ENCODE measurements around the gene SNX10. TPM values are rescaled to one million over a fixed set of nuclear protein-coding genes. Genes with fewer than 3 reads are reported as not detected.

SNX10 gene
- total and polyA plus RNA-seq, 2 experiments from 2014 or later: 3.3 to 9.3 TPM

DNA sequence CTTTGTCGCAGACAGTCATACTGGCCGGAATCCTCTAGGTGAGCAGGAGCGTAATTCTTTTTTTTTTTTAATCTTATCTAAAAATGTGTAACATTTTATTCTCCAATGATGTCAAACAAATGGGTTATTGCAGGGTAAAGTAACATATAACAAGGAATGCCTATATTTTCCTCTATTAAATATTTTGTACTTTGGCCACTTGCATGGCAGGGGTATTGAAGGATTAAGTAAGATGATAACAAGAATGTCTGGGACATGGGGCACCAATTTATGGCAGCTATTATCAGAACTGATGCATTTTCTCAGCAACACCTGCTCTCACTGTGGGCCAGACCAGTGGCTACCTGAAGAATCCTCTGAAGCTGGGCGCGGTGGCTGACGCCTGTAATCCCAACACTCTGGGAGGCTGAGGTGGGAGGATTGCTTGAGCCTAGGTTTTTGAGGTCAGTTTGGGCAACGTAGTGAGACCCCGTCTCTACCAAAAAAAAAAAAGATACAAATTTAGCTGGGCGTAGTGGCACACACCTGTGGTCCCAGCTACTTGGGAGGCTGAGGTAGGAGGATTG, 24.0 kb upstream of the SNX10 start:
- Histone ChIP-seq H3K9me3 (ENCODE audit: low read depth) (no peaks in the 10 kb centered on the region), H3K36me3 (no peaks in the 10 kb centered on the region), H3K4me1 (ENCODE audit: low read depth) (no peaks in the 10 kb centered on the region), H3K27ac (no peak overlapping the region), H3K4me3 (no peak overlapping the region), H3K27me3 (no peaks in the 10 kb centered on the region)
- TF ChIP-seq, protein P1, sequence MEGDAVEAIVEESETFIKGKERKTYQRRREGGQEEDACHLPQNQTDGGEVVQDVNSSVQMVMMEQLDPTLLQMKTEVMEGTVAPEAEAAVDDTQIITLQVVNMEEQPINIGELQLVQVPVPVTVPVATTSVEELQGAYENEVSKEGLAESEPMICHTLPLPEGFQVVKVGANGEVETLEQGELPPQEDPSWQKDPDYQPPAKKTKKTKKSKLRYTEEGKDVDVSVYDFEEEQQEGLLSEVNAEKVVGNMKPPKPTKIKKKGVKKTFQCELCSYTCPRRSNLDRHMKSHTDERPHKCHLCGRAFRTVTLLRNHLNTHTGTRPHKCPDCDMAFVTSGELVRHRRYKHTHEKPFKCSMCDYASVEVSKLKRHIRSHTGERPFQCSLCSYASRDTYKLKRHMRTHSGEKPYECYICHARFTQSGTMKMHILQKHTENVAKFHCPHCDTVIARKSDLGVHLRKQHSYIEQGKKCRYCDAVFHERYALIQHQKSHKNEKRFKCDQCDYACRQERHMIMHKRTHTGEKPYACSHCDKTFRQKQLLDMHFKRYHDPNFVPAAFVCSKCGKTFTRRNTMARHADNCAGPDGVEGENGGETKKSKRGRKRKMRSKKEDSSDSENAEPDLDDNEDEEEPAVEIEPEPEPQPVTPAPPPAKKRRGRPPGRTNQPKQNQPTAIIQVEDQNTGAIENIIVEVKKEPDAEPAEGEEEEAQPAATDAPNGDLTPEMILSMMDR (IDR thresholded peaks at IDR 0.05; ENCODE audit: low read depth, low read length): no peak
- DNase-seq (ENCODE audit: low read depth in 1 of 2, low spot score in 1 of 2): no peak

DNA sequence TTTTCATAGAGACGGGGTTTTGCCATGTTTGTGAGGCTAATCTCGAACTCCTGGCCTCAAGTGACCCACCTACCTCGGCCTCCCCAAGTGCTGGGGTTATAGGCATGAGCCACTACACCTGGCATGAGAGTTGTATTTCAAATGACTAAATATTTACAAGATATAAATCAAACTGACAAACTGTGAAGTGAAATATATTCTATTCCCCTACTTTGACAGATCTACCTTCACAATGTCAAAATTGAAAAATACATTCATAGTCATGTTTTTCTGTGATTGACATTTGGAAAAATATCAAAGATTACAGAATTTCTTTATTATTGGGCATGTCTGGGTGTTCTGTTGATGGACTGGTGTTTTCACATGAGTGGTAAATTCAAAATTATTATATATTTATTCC, 16.4 kb upstream of the SNX10 start:
- DNase-seq (ENCODE audit: low read depth in 1 of 2, low spot score in 1 of 2): no peak
- Histone ChIP-seq H3K27me3 (no peaks in the 10 kb centered on the region), H3K36me3 (no peaks in the 10 kb centered on the region), H3K27ac (no peak overlapping the region), H3K9me3 (ENCODE audit: low read depth) (no peaks in the 10 kb centered on the region), H3K4me3 (no peak overlapping the region), H3K4me1 (ENCODE audit: low read depth) (no peaks in the 10 kb centered on the region)
- TF ChIP-seq, protein P1 (IDR thresholded peaks at IDR 0.05; ENCODE audit: low read depth, low read length): no peak

DNA sequence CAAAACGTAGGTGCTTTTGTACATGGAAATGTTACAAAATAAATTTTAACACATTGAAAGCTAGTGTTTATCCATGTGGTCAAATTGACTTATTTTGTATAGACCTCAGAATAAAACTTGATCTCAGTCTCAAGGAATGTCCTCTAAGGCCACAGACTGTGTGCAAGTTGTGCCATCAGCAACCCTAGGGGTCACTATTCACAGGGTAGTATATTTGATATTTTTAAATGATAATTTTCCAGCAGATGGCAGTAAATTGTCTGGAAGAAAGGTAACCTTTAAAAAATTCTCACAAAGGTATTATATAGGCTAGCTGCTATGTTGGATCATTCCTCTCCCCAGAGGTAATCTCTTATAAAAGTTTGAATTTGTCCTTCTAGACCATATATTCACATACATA, 12.9 kb upstream of the SNX10 start:
- no peaks in the 10 kb centered on the region for H3K27me3 ChIP-seq
- no peaks in the 10 kb centered on the region for H3K36me3 ChIP-seq

DNA sequence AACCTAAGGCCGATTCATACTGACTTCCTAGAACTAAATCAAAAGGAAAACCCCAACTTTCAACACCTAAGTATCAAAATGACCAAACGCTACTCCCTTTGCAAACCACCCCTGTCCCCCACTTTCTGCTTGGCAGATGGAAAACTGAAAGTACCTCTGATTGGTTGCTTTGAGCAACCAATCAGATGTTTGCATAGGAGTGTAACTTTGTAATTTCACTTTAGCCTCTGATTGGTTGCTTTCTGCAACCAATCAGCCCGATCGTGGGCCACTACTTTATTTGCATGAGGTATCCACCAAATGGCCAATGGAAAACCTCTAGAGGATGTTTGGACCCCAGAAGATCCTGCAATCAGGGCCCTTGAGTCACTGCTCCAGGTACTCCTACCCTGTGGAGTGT, 12.3 kb upstream of the SNX10 start:
- TF ChIP-seq, protein P1 (IDR thresholded peaks at IDR 0.05; ENCODE audit: low read depth, low read length): no peak
- H3K36me3 ChIP-seq: no peaks in the 10 kb centered on the region
- no peaks in the 10 kb centered on the region for H3K4me1 ChIP-seq (ENCODE audit: low read depth)
- peak in 1 of 2 donors; percentile 24 for DNase-seq (ENCODE audit: low read depth in 1 of 2, low spot score in 1 of 2)
- H3K27ac ChIP-seq: no peak overlapping the region
- no peaks in the 10 kb centered on the region for H3K27me3 ChIP-seq
- no peak overlapping the region for H3K4me3 ChIP-seq
- no peaks in the 10 kb centered on the region for H3K9me3 ChIP-seq (ENCODE audit: low read depth)

More for the DNA sequence above, 12.9 kb upstream of the SNX10 start:
- peak in 1 of 2 donors; percentile 16 for DNase-seq (ENCODE audit: low read depth in 1 of 2, low spot score in 1 of 2)
- Histone ChIP-seq H3K9me3 (ENCODE audit: low read depth) (no peaks in the 10 kb centered on the region), H3K27ac (no peak overlapping the region), H3K4me1 (ENCODE audit: low read depth) (no peaks in the 10 kb centered on the region), H3K4me3 (no peak overlapping the region)
- TF ChIP-seq, protein P1 (IDR thresholded peaks at IDR 0.05; ENCODE audit: low read depth, low read length): peak; percentile 12

DNA sequence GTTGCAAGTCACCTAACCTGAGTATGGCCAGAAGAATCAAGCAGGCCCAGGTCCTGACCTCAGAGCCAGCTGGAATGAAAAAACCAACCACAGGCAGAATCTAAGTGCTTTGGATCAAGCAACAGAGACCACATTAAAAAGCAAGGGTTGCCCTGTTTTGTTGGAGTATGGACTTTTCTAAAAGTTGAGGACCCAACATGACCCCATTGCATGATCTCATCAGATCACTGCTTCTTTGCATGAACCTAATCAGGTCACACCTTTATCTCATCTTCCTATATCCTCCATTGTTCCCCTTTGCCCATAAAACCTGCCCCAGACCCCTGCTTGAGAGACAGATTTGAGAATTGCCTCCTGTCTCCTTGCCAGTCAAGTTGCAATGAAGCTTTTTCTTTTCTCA, 11.6 kb upstream of the SNX10 start:
- H3K36me3 ChIP-seq: no peaks in the 10 kb centered on the region
- DNase-seq (ENCODE audit: low read depth in 1 of 2, low spot score in 1 of 2): no peak
- H3K27ac ChIP-seq: no peak overlapping the region
- TF ChIP-seq, protein P1 (IDR thresholded peaks at IDR 0.05; ENCODE audit: low read depth, low read length): no peak
- no peak overlapping the region for H3K4me3 ChIP-seq
- no peaks in the 10 kb centered on the region for H3K9me3 ChIP-seq (ENCODE audit: low read depth)
- H3K4me1 ChIP-seq (ENCODE audit: low read depth): no peaks in the 10 kb centered on the region
- H3K27me3 ChIP-seq: no peaks in the 10 kb centered on the region
